Measurements from ENCODE around the gene FABP1. TPM values are rescaled to one million over a fixed set of nuclear protein-coding genes. Genes with fewer than 3 reads are reported as not detected.

Gene FABP1
- total and polyA plus RNA-seq, 2 of the 4 experiments (the other 2 are of a cell fraction), result not detected

DNA sequence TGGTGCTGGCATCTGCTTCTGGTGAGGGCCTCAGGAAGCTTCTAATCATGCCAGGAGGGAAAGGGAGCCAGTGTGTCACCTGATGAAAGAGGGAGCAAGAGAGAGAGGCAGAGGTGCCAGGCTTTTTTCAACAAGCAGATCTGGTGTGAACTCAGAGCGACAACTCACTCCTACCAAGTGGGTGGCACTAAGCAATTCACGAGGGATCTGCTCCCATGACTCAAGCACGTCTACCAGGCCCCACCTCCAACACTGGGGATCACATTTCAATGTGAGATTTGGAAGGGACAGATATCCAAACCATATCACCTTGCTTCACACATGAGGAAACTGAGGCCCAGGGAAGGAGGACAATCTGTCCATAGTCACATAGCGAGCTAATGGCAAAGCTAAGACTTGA lies 19.1 kb downstream of the FABP1 start:
- Histone ChIP-seq H3K9me3 (ENCODE audit: control insufficient read depth, insufficient read depth, low read length) (no peaks in the 10 kb centered on the region), H3K4ac (ENCODE audit: low read depth, low read length) (no peak overlapping the region), H2BK120ac (ENCODE audit: low read depth, low read length) (no peak overlapping the region), H3K27me3 (ENCODE audit: control insufficient read depth, insufficient read depth, low read length) (no peaks in the 10 kb centered on the region; the same call in 1 of the 2 replicates), H3K4me3 (ENCODE audit: insufficient read depth, low read depth, low read length) (no peak overlapping the region), H2BK15ac (ENCODE audit: low read depth, low read length) (no peak overlapping the region), H3K14ac (replicated peaks; ENCODE audit: low read depth, low read length) (no peak overlapping the region), H3K4me1 (ENCODE audit: control insufficient read depth, insufficient read depth, low read length) (no peaks in the 10 kb centered on the region), H3K9me1 (ENCODE audit: insufficient read depth, low read length) (no peaks in the 10 kb centered on the region), H4K8ac (ENCODE audit: low read depth in 2 of 2, low read length in 2 of 2) (no peak overlapping the region), H2AK9ac (replicated peaks; ENCODE audit: low read depth, low read length, poor library complexity) (no peak overlapping the region), H3K18ac (ENCODE audit: low read depth, low read length) (no peak overlapping the region), H3K79me1 (ENCODE audit: low read depth in 1 of 2, low read length in 2 of 2) (no peaks in the 10 kb centered on the region), H3K56ac (ENCODE audit: extremely low read depth, insufficient read depth, low read length) (no peak overlapping the region), H3K27ac (ENCODE audit: insufficient read depth, low read length) (no peak overlapping the region), H2BK20ac (ENCODE audit: low read depth, low read length) (no peak overlapping the region), H2AFZ (replicated peaks; ENCODE audit: low read length, poor library complexity) (no peak overlapping the region), H3K36me3 (ENCODE audit: control insufficient read depth, insufficient read depth, low read length) (no peaks in the 10 kb centered on the region), H2BK5ac (ENCODE audit: low read depth, low read length, poor library complexity, severe bottlenecking) (no peak overlapping the region), H3K4me2 (ENCODE audit: low read depth, low read length) (no peak overlapping the region), H3K23ac (ENCODE audit: low read depth, low read length) (no peak overlapping the region), H4K20me1 (ENCODE audit: insufficient read depth, low read length) (no peaks in the 10 kb centered on the region), H2AK5ac (ENCODE audit: low read depth, low read length) (no peak overlapping the region), H4K91ac (ENCODE audit: insufficient read depth, low read depth, low read length) (no peak overlapping the region), H3K9ac (ENCODE audit: low read depth, low read length) (no peak overlapping the region), H4K5ac (ENCODE audit: low read depth, low read length) (no peak overlapping the region)
- CTCF ChIA-PET, result no interaction called here
- no TSS peak for BruUV-seq (replicated peaks)
- POLR2A ChIA-PET (ENCODE audit: unreplicated experiment), result no interaction called here
- dilution Hi-C loops (cut with HindIII; ENCODE audit: low sequenced_read_pairs, unreplicated experiment), result no loop called here
- DNase-seq (no peak), ATAC-seq (ENCODE audit: low read depth) (no peak)
- TF ChIP-seq MAFK (IDR thresholded peaks at IDR 0.05; ENCODE audit: low read depth, low read length) (no peak), RFX5 (IDR thresholded peaks at IDR 0.05; ENCODE audit: low read depth, low read length) (no peak), BHLHE40 (IDR thresholded peaks at IDR 0.05; ENCODE audit: low read depth, low read length) (no peak), POLR2A (IDR thresholded peaks at IDR 0.05; ENCODE audit: low read depth, low read length) (no peak), RCOR1 (IDR thresholded peaks at IDR 0.05; ENCODE audit: insufficient replicate concordance, low read length) (no peak), CEBPB (IDR thresholded peaks at IDR 0.05; ENCODE audit: low read depth, low read length) (no peak), NFE2L2 (IDR thresholded peaks at IDR 0.05; ENCODE audit: low read depth, low read length) (no peak), MXI1 (IDR thresholded peaks at IDR 0.05; ENCODE audit: borderline replicate concordance, low read depth, low read length) (no peak), MAZ (IDR thresholded peaks at IDR 0.05; ENCODE audit: borderline replicate concordance, low read depth, low read length) (no peak)
- TF ChIP-seq, protein P1, sequence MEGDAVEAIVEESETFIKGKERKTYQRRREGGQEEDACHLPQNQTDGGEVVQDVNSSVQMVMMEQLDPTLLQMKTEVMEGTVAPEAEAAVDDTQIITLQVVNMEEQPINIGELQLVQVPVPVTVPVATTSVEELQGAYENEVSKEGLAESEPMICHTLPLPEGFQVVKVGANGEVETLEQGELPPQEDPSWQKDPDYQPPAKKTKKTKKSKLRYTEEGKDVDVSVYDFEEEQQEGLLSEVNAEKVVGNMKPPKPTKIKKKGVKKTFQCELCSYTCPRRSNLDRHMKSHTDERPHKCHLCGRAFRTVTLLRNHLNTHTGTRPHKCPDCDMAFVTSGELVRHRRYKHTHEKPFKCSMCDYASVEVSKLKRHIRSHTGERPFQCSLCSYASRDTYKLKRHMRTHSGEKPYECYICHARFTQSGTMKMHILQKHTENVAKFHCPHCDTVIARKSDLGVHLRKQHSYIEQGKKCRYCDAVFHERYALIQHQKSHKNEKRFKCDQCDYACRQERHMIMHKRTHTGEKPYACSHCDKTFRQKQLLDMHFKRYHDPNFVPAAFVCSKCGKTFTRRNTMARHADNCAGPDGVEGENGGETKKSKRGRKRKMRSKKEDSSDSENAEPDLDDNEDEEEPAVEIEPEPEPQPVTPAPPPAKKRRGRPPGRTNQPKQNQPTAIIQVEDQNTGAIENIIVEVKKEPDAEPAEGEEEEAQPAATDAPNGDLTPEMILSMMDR (conservative IDR thresholded peaks at IDR 0.05; ENCODE audit: low read depth, low read length), result no peak
- TF ChIP-seq, protein P2, sequence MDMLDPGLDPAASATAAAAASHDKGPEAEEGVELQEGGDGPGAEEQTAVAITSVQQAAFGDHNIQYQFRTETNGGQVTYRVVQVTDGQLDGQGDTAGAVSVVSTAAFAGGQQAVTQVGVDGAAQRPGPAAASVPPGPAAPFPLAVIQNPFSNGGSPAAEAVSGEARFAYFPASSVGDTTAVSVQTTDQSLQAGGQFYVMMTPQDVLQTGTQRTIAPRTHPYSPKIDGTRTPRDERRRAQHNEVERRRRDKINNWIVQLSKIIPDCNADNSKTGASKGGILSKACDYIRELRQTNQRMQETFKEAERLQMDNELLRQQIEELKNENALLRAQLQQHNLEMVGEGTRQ (IDR thresholded peaks at IDR 0.05; ENCODE audit: low read depth, low read length), result no peak
- WGBS, 2 experiments (ENCODE audit: extremely low coverage in 2 of 2, insufficient read length in 1 of 2), result no CpG with 5 or more reads among the region's 4 CpGs
- intact Hi-C loops (cut with micrococcal nuclease), result no loop called here
- in situ Hi-C loops (cut with MboI; ENCODE audit: low sequenced_read_pairs), result no loop called here

Data from IMR-90 (cell line).